HG03045 (cell line): Measurements from ENCODE around the gene S100A12.

Experiments used
- ATAC-seq: cut with Tn5 transposase; IDR thresholded peaks from one replicate; pipeline ENCODE4 v1.9.1; 2021; ENCODE audit warnings: mild to moderate bottlenecking, moderate library complexity; ENCODE audit not compliant: unreplicated experiment

The S100A12 gene

DNA sequence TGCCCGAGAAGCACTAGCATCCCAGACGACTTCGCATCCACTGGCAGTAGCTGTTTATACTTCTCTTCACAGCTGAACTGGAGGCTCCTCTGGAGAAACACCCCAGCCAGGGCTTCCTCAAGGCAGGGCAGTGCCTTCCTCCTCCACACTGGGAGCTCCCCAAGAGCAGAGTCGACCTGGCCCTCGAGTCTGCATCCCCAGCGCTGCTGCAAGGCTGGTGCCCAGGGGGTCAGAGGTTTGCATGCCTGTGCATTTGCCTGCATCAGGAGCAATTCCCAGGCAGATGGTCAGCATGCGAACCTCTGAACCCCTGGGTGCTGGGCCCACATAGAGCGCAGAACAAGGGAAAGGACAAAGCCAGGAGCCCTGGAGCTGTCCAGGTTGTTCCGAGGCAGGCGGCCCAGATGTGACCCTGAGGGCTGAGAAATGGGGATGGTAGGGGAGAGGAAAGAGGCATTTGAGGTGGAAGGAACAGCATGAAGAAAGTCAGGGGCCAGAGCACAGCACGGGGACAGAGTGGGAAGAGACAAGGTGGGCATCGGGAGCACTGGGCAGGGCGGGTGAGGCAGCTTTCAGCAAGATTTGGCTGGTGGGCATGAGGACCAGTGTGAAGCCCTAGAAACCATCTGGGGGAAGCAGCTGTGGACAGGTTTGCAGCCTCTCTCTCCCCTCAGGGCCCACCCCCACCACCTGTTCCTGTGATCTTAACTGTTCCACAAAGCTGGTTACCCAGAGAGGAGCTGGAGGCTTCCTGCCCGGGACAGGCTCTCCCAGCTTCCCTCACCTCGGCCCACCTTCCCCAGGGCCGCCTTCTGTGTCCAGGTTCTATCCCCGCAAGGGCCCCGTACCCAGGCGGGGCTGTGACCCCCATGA is 21.9 kb upstream of the S100A12 start:
- no peak for ATAC-seq

DNA sequence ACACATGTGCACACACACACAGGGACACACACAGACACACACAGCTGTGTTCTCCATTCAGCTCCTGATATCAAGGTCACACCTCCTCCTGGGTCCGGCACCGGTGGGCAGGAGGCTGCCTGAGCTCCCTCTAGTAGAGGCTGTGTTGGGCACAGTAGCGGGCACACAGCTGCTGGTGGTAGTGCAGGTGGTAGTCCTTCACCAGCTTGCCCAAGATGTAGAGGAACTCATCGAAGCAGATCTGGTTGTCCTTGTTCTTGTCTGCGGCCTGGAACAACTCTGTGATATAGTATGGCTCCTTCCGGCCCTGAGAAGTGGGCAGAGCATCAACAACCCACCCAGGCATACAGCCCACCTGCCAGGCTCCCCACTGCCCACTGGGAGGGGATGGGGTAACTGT is 21.0 kb upstream of the S100A12 start:
- ATAC-seq: no peak

DNA sequence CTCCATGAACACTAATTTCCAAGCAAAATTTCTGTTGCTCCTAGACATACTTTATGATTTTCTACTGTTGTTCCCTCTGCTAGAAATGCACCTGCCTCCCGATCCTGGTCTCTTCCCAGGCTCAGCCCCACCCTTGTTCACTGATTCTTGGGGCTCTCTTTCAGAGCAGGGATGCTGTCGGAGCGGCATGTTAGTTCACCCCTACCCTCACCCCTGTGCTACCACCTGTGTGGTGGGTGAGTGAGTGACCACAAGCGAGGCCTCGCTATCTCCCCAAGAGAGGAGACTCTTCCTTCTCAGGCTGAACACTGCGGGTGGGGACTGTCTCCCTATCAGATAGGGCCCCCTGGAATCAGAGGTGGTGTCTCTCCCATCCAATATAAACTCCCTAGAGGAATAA is 20.4 kb upstream of the S100A12 start:
- ATAC-seq: no peak

DNA sequence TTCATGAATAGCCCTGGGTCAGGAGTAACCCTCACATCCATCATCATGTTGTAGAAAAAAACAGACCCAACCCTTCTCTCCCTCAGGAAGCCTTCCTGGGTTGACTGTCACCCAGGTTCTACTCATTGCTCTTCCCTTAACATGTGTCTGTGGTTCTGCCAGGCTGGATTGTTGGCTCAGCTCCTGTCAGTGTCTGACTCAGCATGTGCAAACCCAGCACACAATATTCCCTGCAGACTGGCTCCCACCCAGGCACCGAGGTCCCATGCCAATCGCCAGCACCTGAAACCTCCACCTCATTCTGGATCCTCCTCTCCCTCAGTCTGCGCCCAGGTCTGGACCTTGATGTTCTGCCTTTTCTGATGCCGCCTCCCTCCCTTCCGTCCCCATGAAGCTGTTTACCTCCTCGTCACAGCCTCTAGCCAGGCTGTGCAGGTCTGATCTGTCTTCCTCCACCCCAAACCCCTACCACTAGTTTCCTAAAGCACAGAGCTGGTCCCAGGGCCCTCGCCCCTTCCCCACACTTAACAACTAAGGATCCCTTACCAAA is 19.8 kb upstream of the S100A12 start:
- ATAC-seq: no peak

DNA sequence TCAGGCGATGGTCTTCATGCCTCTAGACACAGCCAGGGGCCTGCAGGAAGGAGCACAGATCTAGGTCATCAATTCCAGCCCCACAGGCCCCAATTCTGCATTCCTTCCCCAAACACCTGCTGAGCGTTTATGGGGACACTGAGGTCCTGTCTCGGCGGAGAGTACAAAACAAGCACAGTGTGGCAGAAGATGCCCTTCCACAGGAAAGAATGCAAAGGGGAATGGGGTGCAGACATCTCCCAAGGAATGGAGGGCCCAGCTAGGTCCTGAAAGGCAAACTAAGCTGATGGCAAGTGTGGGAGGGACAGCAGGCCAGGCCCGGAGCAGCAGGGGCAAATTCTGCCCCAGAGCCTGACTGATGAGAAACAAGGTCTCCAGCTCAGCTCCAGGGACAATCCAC is 19.0 kb upstream of the S100A12 start:
- no peak for ATAC-seq

DNA sequence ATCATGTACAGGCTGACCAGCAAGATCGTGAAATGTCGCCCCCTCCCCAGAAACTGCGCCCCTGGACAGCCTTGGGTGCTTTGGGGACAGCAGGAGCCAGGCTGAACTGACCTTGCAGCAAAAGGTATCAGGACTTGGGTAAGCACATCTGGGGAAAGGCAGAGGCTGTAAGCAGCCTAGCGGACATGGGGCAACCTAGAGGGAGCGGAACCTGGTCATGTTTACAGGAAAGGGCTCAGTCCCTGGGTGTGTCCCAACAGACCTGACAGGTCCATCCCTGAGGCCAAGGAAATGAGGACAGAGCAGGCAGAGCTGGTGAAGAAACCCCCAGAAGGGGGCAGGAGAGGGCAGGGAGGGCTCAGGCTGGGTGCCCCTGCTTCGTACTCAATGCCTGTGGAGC is 18.5 kb upstream of the S100A12 start:
- ATAC-seq: no peak

DNA sequence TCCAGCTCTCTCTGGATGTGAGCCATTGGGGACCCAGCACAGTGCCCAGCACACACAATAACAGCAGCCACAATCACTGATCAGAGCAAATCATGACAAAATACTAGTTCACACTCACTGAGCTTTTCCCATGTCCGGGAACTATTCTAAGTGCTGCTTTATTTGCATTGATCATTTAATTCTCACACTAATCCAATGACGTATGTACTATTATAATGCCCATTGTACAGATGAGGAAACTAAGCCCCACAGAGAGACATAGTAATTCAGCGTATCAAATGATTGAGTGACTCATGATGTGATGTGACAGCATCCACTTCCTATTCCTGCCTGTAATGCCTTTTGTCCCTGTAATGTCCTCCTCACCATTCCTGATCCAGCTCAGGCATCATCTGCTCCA is 17.4 kb upstream of the S100A12 start:
- ATAC-seq: no peak

DNA sequence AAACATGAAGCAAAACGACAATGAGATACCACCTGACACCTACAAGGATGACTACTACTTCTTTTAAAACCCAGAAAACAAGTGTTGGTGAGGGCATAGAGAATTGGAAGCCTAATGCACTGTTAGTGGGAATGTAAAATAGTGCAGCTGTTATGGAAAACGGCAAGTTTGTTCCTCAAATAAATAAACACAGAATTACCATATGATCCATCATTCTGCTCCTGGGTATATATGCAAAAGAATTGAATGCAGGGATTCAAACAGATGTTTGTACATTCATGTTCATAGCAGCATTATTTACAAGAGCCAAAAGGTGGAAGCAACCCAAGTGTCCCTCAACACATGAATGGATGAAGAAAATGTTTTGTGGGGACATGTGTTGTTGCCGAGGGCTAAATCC is 16.8 kb upstream of the S100A12 start:
- ATAC-seq: no peak

DNA sequence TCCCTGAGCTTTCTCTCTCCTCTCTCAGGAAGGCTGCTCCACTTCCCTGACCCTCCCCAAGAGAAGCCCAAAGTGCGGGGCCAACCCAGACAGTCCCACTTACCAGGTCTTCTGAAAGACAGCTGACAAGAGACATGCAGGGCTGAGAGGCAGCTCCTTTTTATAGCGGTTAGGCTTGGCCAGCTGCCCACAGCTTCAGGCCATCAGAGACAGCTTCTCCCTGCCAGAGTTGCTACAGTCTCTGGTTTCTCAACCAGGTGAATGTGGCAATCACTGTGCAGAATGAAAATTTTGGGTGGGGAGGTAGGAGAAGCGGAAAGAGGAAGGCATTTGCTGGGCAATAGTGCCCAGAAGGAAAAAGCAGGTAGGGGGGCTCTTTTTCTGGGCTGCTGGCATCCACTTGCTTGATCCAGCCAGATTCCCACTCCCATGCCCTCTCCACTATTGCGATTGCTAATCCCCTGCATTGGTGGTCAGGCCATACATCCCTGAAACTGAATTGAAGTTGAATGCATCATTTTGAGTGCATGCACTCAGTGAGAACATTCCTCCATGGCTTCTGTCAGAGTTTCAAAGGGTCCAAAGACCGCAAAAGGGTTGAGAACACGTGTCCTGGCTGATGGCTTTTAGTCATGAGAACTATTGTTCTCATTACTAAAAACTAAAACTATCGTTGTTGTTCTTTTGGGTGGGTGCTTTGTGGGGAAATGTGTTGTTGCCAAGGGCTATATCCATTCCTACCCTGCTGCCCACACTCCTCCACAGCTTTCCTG is 15.7 kb upstream of the S100A12 start, which contains the start of gene S100A8:
TSS of gene S100A8 (minus strand) at position 136 of the 773 bp plus-strand sequence. CDS start 538 bp downstream, outside the sequence.
- no peak for ATAC-seq

DNA sequence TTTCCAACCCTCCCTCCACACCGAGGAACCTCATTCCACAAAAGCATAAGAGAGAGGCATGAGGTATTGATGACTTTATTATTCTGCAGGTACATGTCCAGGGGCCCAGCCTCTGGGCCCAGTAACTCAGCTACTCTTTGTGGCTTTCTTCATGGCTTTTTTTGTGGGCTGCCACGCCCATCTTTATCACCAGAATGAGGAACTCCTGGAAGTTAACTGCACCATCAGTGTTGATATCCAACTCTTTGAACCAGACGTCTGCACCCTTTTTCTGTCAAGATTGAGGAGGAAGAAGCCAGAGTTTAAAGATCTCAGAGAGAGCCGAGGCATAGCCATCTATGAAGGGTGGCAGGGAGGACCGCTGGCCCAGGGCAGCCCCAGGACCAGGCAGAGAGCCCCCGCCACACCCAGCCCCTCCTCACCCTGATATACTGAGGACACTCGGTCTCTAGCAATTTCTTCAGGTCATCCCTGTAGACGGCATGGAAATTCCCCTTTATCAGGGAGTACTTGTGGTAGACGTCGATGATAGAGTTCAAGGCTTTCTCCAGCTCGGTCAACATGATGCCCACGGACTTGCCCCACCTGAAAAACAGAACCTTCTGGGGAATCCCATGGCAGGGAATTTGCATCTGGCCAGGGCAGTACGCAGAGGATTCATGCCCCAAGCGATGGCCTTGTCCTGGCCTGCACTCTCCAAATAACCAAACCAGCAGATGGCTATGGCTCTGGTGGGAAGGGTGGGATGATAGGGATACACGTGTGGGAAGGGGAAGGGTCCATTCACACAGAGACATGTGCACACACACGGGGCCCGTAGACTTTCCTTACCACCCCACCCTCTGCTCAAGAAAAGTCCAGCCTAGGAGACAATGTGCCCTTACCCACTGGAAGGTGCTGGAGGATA is 14.8 kb upstream of the S100A12 start:
- ATAC-seq: no peak

DNA sequence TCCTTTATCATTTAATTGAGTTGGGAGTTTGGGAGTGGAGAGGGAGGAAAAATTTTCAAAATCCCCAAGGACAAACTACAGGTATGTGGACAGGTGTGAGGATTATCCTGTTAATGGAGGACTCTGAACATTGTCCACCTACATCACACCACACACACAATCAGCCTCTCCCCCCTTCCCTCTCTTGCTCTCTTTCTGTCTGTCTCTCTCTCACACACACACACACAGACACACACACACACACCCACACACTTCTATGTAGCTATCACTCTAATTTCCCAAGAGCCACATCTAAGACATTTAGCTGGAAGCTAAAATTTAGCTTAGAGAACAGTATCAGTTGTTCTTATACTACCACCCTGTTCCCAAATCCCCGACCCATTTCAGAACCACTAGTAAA is 14.0 kb upstream of the S100A12 start:
- ATAC-seq: no peak

DNA sequence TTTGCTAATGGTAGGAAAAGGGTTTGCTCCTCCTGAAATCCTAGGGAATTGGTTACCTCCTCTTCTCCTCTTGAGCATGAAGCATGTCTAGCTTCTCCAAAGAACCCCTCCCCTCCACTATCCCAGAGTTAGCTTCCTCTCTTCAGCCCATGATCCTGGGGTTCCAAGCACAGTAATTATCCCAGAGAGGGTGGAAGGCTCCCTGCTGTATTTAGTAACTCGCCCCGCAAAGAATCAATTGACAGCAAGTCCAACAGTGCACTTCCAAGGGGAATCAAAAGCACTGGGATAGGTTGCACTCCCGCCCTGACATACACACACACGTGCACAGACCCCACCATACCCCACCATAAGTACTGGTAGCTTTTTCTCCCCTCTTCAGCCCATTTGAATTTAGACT is 12.4 kb upstream of the S100A12 start:
- no peak for ATAC-seq

DNA sequence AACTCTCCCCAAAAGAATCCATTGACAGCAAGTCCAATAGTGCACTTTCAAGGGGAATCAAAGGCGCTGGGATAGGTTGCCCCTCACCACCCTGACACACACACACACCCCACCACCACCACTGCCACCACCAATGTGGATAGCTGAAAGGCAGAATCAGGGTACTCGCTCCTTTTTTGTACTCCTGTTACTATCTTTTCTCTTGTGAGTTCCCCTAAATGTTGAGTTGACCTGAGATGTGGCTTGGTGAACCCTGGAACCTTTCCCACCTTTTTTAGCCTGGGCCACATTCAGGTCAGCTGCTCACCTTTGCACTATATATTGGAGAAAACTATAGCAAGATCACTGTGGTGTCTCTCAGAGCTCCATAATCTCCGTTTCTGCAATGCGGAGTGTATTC is 11.6 kb upstream of the S100A12 start:
- no peak for ATAC-seq

DNA sequence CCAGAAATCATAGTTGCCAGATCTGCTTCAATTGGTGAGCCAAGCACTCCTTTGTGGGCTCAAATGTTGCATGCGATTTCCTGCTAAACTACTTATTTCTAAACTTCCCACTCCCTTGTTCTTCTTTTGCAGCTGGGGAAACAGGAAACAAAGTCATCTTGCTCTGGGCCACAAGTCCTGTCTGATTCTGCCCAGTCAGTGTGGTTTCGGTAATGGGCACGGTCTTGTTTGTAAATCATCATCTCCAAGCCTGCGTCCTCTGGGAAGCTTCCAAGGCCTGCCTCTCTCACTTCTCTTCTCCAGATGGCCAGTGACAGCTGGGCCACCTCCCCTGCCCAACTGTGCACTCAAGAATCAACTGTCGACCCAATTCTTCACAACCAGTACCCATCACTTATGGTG is 11.1 kb upstream of the S100A12 start:
- no peak for ATAC-seq

DNA sequence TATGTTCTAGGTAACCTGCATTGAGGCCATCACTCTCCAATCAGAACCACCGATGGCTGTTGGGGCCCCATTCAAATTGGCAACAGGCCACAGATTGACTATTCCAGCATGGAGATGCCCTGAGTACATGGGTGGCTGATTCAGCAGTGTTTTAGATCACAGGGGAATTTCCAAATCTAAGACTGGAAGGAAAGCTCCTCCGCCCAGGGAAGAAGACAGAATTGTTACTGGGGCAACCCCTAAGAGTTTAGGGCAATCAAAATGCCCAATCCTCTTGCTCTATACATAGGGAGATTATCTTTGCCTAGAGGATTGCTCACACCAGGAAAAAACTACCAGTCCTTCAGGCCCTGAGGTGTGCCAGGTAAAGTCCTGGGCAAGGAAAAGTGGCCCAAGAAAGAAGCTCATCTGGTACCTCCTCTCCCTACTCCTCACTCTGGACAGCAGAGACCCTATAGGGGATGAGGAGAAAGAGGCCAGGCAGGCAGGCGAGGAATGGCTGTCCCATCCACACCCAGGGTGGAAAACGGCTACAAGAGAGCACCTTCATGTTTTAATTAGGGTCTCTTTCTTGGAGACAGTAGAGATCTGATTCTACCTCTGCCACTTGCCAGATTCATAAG is 9.6 kb upstream of the S100A12 start:
- no peak for ATAC-seq

DNA sequence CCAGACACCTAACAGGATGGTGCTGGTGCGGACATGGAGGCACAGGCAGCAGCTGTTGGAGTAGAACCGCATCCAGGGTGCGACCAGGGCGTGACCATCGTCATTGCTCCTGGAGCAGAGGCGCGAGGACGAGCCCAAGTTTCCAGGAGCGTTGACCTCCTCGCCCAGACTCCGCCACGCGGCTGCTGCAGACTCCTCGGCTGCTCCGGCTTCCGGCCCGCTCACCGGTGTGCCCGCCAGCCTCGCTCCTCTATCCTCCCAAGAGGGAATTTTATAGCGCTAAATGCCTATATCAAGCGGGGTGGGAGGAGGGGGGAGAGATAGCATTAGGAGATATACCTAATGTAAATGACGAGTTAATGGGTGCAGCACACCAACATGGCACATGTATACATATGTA is 5.3 kb upstream of the S100A12 start:
- no peak for ATAC-seq

DNA sequence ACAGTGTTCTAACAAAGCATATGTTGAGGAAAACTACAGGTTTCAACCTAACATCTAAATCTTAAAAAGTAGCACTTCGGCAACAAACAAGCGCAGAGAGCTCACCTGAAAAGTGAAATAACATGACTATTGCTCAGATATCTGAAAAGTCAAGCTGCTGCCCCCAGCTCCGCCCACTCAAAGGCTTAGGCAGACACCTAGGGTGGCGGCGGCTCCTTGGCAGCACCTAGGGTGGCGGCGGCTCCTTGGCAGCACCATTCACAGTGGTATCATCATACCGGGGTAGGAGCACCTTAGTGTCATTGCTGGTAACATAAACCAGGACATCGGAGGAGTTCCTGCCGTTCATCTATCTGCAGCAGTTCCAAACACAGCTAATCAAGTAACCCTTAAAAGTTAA is 4.2 kb upstream of the S100A12 start:
- no peak for ATAC-seq

DNA sequence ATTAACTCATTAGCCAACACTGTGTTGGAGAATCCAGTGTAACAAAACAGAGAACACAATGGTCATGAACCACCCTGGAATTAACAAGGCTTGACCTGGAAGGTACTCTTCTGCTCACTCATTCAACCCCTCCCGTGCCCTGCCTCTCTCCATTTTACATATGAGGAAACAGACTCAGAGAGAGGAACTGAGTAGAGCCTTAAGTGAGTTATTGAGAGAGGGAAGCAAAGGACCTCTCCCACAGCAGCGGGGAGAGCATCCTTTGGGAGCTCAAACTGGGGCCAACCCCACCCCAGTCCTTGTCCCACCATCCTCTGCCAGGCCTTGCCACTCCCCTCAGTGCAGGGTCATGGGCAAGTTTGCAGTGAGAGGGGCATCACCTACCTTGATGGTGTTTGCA is 1.4 kb downstream of the S100A12 start:
- no peak for ATAC-seq

DNA sequence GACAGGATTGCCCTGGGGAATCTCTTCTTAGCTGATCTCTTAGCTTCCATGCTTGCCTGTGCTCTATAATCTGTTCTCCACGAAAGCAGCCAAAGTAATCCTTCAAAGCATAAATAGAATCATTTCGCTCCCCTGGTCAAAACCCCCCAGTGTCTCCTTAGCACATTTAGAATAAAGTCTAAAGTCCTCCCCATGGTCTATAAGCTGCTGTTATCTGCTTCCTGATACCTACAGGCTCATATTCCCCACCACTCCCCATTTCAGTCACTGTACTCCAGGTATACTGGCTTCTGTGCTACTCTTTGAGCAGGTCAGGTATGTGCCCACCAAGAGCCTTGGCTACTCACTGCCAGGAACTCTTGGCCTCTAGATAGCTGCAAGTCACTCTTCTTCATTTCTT is 2.9 kb downstream of the S100A12 start:
- ATAC-seq: no peak

DNA sequence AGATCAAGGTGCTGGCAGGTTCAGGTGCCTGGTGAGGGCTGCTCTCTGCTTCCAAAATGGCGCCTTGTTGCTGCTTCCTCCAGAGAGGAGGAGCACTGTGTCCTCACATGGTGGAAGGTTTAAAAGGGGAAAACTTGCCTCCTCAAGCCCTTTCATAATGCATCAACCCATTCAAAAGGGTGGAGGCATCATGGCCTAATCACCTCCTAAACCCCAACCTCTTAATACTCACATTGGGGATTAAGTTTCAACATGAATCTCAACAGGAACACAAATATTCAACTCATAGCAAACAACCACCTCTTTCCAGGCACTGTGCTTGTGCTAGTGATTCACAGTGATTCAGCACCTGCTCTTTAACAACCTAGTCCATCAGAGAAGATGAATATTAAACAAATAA is 4.2 kb downstream of the S100A12 start:
- ATAC-seq: no peak
